ENCODE measurements around the gene SPTSSB.

Gene SPTSSB

DNA sequence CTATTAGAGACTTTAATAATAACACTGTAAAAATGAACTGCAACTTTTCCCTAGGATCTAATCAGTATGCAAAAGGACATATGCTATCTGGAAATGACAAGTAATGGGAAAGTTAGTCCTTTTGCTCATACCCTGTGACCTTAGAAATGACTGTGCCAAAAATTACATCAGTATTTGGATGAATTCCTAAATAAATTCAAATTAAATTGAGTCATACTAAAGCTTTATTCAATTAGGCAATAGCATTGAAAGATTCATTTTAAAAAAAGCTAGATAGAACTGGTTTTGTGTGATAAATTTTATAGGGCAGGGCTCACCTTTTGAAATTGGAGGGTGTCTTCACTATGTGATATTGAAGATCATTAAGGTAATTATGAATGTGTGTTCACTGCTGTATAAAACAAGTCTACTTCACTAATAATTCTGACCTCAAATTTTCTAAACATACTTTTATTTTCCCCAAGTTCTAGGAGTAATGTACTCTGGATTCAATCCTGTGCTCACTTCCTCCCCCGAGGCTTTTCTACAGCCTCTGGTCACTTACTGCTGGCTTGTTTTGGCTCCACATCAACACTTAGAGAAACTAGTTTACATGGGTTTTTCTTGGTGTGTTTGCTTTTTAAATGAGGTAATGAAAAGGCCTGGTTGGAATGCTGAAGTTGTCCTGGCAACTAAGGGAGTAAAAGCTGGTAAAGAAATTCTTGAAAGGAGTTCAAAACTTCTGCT, 44.4 kb upstream of the SPTSSB start:
- WGBS, 2 donors (ENCODE audit: extremely low coverage in 2 of 2, insufficient read length in 2 of 2, insufficient replicate concordance in 1 of 2) = no CpG with 5 or more reads among the region's 1 CpG
- Histone ChIP-seq H4K8ac (ENCODE audit: low read depth, low read length) (no peak overlapping the region), H2AFZ (ENCODE audit: low read length) (peak overlapping the region; percentile 49)

DNA sequence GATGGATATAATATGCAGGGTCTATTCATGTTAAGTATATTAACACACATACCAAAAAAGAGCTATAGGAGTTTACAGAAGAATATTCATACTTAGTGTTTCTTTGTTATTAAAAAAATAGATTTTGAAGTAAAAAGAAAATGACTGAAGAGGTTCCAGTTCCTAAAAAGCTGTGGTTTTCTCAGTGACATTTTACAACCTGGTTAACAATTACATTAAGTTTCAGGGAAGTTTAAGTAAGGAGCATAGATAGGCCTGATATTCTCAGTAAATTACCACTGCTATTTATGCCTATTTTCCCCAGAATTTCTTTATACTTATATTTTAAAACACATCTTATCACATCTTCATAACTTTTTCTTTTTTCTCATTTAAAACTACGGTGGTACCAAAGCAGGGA, 43.6 kb upstream of the SPTSSB start:
- Histone ChIP-seq H4K8ac (ENCODE audit: low read depth, low read length) (no peak overlapping the region), H4K91ac (ENCODE audit: low read depth, low read length, poor library complexity) (no peak overlapping the region), H3K9ac (ENCODE audit: low read depth, low read length, poor library complexity) (no peak overlapping the region), H2BK120ac (ENCODE audit: low read depth, low read length) (no peak overlapping the region), H2AK5ac (ENCODE audit: low read depth, low read length) (no peak overlapping the region), H3K4me3 (ENCODE audit: low read length in 2 of 2) (no peak overlapping the region), H3K36me3 (replicated peaks in 1 of 2; ENCODE audit: control insufficient read depth in 2 of 2, insufficient read depth in 2 of 2, low read length in 2 of 2) (no peaks in the 10 kb centered on the region), H2BK15ac (ENCODE audit: low read length) (no peak overlapping the region), H3K27me3 (ENCODE audit: control insufficient read depth in 3 of 3, insufficient read depth in 3 of 3, low read depth in 1 of 3, low read length in 3 of 3) (no peaks in the 10 kb centered on the region), H3K79me1 (ENCODE audit: low read depth, low read length) (no peaks in the 10 kb centered on the region), H3K9me3 (replicated peaks in 1 of 2; ENCODE audit: control insufficient read depth in 2 of 2, insufficient read depth in 1 of 2, low read depth in 1 of 2, low read length in 2 of 2) (peaks cover 0 to 3% of the 10 kb centered on the region in 2 donors), H3K4ac (ENCODE audit: low read length) (no peak overlapping the region), H3K4me1 (ENCODE audit: control insufficient read depth in 2 of 2, insufficient read depth in 1 of 2, low read depth in 1 of 2, low read length in 2 of 2) (no peaks in the 10 kb centered on the region), H2AFZ (ENCODE audit: low read length) (no peak overlapping the region), H3K4me2 (ENCODE audit: insufficient read depth, low read length, poor library complexity, severe bottlenecking) (no peak overlapping the region), H3K18ac (ENCODE audit: low read length) (no peak overlapping the region), H3K27ac (replicated peaks; ENCODE audit: low read length) (no peak overlapping the region), H2BK12ac (ENCODE audit: low read length) (no peak overlapping the region), H3K23ac (ENCODE audit: low read depth, low read length, poor library complexity) (no peak overlapping the region), H3K14ac (ENCODE audit: low read length) (no peak overlapping the region), H2BK5ac (ENCODE audit: low read length) (no peak overlapping the region)
- no CpG with 5 or more reads among the region's 1 CpG for WGBS, 2 donors (ENCODE audit: extremely low coverage in 2 of 2, insufficient read length in 2 of 2, insufficient replicate concordance in 1 of 2)
- DNase-seq (ENCODE audit: low spot score) = no peak

More for the DNA sequence above, 44.4 kb upstream of the SPTSSB start:
- Histone ChIP-seq H3K9ac (ENCODE audit: low read depth, low read length, poor library complexity) (no peak overlapping the region), H3K23ac (ENCODE audit: low read depth, low read length, poor library complexity) (no peak overlapping the region), H3K4me2 (ENCODE audit: insufficient read depth, low read length, poor library complexity, severe bottlenecking) (no peak overlapping the region), H2BK5ac (ENCODE audit: low read length) (no peak overlapping the region), H2BK12ac (ENCODE audit: low read length) (no peak overlapping the region), H2BK15ac (ENCODE audit: low read length) (no peak overlapping the region), H3K27me3 (ENCODE audit: control insufficient read depth in 3 of 3, insufficient read depth in 3 of 3, low read depth in 1 of 3, low read length in 3 of 3) (no peaks in the 10 kb centered on the region), H3K18ac (ENCODE audit: low read length) (no peak overlapping the region), H3K9me3 (replicated peaks in 1 of 2; ENCODE audit: control insufficient read depth in 2 of 2, insufficient read depth in 1 of 2, low read depth in 1 of 2, low read length in 2 of 2) (peaks cover 0 to 3% of the 10 kb centered on the region in 2 donors), H3K79me1 (ENCODE audit: low read depth, low read length) (no peaks in the 10 kb centered on the region), H2BK120ac (ENCODE audit: low read depth, low read length) (no peak overlapping the region), H3K4ac (ENCODE audit: low read length) (no peak overlapping the region), H3K4me1 (ENCODE audit: control insufficient read depth in 2 of 2, insufficient read depth in 1 of 2, low read depth in 1 of 2, low read length in 2 of 2) (peaks cover 0 to under 1% of the 10 kb centered on the region in 2 donors), H4K91ac (ENCODE audit: low read depth, low read length, poor library complexity) (no peak overlapping the region), H3K14ac (ENCODE audit: low read length) (no peak overlapping the region), H3K36me3 (replicated peaks in 1 of 2; ENCODE audit: control insufficient read depth in 2 of 2, insufficient read depth in 2 of 2, low read length in 2 of 2) (no peaks in the 10 kb centered on the region), H2AK5ac (ENCODE audit: low read depth, low read length) (no peak overlapping the region), H3K4me3 (ENCODE audit: low read length in 2 of 2) (no peak overlapping the region), H3K27ac (replicated peaks; ENCODE audit: low read length) (no peak overlapping the region)
- no peak for DNase-seq (ENCODE audit: low spot score)

DNA sequence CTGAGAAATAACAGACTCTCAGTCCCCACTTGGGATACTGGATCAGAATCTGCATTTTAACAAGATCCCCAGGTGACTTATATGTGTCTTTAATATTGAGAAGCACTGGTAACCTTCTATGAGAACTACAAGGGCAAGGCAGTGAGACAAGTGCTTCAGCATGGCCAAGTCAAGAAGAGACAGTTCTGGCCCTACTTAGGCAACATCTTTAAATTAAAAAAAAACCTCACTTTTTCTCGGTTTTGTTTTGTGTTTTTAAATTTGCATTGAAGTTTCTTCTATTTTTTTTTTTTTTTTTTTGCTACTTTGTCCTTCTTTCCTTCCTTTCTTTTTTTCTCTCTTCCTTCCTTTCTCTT, 42.5 kb upstream of the SPTSSB start:
- Histone ChIP-seq H2BK15ac (ENCODE audit: low read length) (no peak overlapping the region), H3K36me3 (replicated peaks in 1 of 2; ENCODE audit: control insufficient read depth in 2 of 2, insufficient read depth in 2 of 2, low read length in 2 of 2) (no peaks in the 10 kb centered on the region), H2BK5ac (ENCODE audit: low read length) (no peak overlapping the region), H3K27me3 (ENCODE audit: control insufficient read depth in 3 of 3, insufficient read depth in 3 of 3, low read depth in 1 of 3, low read length in 3 of 3) (no peaks in the 10 kb centered on the region), H3K4me2 (ENCODE audit: insufficient read depth, low read length, poor library complexity, severe bottlenecking) (no peak overlapping the region), H4K91ac (ENCODE audit: low read depth, low read length, poor library complexity) (no peak overlapping the region), H3K9me3 (replicated peaks in 1 of 2; ENCODE audit: control insufficient read depth in 2 of 2, insufficient read depth in 1 of 2, low read depth in 1 of 2, low read length in 2 of 2) (peaks cover 0 to 3% of the 10 kb centered on the region in 2 donors), H3K9ac (ENCODE audit: low read depth, low read length, poor library complexity) (no peak overlapping the region), H2BK12ac (ENCODE audit: low read length) (no peak overlapping the region), H2AFZ (ENCODE audit: low read length) (no peak overlapping the region), H3K4me1 (ENCODE audit: control insufficient read depth in 2 of 2, insufficient read depth in 1 of 2, low read depth in 1 of 2, low read length in 2 of 2) (no peaks in the 10 kb centered on the region), H3K4ac (ENCODE audit: low read length) (no peak overlapping the region), H2BK120ac (ENCODE audit: low read depth, low read length) (no peak overlapping the region), H3K18ac (ENCODE audit: low read length) (no peak overlapping the region), H3K4me3 (ENCODE audit: low read length in 2 of 2) (no peak overlapping the region), H3K27ac (replicated peaks; ENCODE audit: low read length) (no peak overlapping the region), H3K79me1 (ENCODE audit: low read depth, low read length) (no peaks in the 10 kb centered on the region), H3K23ac (ENCODE audit: low read depth, low read length, poor library complexity) (no peak overlapping the region), H3K14ac (ENCODE audit: low read length) (no peak overlapping the region), H2AK5ac (ENCODE audit: low read depth, low read length) (no peak overlapping the region), H4K8ac (ENCODE audit: low read depth, low read length) (no peak overlapping the region)
- WGBS, 2 donors (ENCODE audit: extremely low coverage in 2 of 2, insufficient read length in 2 of 2, insufficient replicate concordance in 1 of 2) = no CpG with 5 or more reads among the region's 1 CpG
- DNase-seq (ENCODE audit: low spot score) = no peak

DNA sequence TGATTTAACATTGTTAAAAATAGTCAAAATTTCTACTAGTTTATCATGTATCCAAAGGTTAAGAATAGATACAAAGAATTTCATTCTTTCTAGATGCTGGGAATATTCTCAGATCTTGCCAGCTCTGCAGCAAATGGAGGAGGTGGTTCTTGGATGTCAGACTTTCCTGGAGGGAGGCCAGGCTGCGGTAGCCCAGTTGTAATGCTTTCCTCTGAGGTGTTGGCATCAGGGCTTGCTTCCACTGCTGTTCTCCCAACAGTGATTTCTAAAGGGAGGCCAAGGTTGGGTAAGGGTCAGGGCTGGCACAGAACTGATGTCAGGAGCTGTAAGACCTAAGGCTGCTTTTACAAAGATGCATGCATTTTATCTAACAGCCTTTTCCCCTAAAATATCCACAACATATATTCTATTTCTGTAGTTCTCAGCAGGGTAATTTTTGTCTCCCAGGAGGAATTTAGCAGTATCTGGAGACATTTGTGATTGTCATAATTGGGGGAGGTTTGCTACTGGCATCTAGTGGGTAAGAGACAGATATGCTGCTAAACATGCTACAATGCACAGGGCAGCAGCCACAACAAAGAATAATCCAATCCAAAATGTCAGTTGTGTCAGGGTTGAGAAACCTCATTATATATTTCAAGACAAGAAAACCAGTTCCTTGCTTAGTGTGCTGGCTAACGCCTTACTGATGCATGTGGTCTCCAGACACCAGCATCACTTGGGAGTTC, 42.0 kb upstream of the SPTSSB start:
- H3K4me2 ChIP-seq (ENCODE audit: insufficient read depth, low read length, poor library complexity, severe bottlenecking) = no peak overlapping the region

More for the DNA sequence above, 42.0 kb upstream of the SPTSSB start:
- no peaks in the 10 kb centered on the region for H3K79me1 ChIP-seq (ENCODE audit: low read depth, low read length)
- H2BK120ac ChIP-seq (ENCODE audit: low read depth, low read length) = no peak overlapping the region
- no peaks in the 10 kb centered on the region for H3K27me3 ChIP-seq (ENCODE audit: control insufficient read depth in 3 of 3, insufficient read depth in 3 of 3, low read depth in 1 of 3, low read length in 3 of 3)
- no CpG with 5 or more reads among the region's 2 CpGs for WGBS, 2 donors (ENCODE audit: extremely low coverage in 2 of 2, insufficient read length in 2 of 2, insufficient replicate concordance in 1 of 2)
- H2AFZ ChIP-seq (ENCODE audit: low read length) = no peak overlapping the region
- no peak for DNase-seq (ENCODE audit: low spot score)
- no peak overlapping the region for H3K18ac ChIP-seq (ENCODE audit: low read length)
- no peak overlapping the region for H4K91ac ChIP-seq (ENCODE audit: low read depth, low read length, poor library complexity)
- H2BK12ac ChIP-seq (ENCODE audit: low read length) = no peak overlapping the region
- H3K14ac ChIP-seq (ENCODE audit: low read length) = no peak overlapping the region
- no peak overlapping the region for H2AK5ac ChIP-seq (ENCODE audit: low read depth, low read length)
- no peak overlapping the region for H3K23ac ChIP-seq (ENCODE audit: low read depth, low read length, poor library complexity)
- H3K36me3 ChIP-seq (replicated peaks in 1 of 2; ENCODE audit: control insufficient read depth in 2 of 2, insufficient read depth in 2 of 2, low read length in 2 of 2) = no peaks in the 10 kb centered on the region
- no peak overlapping the region for H3K4me3 ChIP-seq (ENCODE audit: low read length in 2 of 2)
- no peak overlapping the region for H3K4ac ChIP-seq (ENCODE audit: low read length)
- no peak overlapping the region for H4K8ac ChIP-seq (ENCODE audit: low read depth, low read length)
- no peaks in the 10 kb centered on the region for H3K4me1 ChIP-seq (ENCODE audit: control insufficient read depth in 2 of 2, insufficient read depth in 1 of 2, low read depth in 1 of 2, low read length in 2 of 2)
- no peak overlapping the region for H2BK15ac ChIP-seq (ENCODE audit: low read length)
- H3K9me3 ChIP-seq (replicated peaks in 1 of 2; ENCODE audit: control insufficient read depth in 2 of 2, insufficient read depth in 1 of 2, low read depth in 1 of 2, low read length in 2 of 2) = peaks cover 0 to 3% of the 10 kb centered on the region in 2 donors
- no peak overlapping the region for H3K27ac ChIP-seq (replicated peaks; ENCODE audit: low read length)
- no peak overlapping the region for H3K9ac ChIP-seq (ENCODE audit: low read depth, low read length, poor library complexity)
- H2BK5ac ChIP-seq (ENCODE audit: low read length) = no peak overlapping the region
